ENCODE results near the gene PRKN.

Gene PRKN

GRCh38 chr6:161736326-161736725, 991.2 kb downstream of the PRKN start:
- no peak for DNase-seq (ENCODE audit: low read depth in 2 of 2)

GRCh38 chr6:161732594-161732993, 995.0 kb downstream of the PRKN start:
- no peak for DNase-seq (ENCODE audit: low read depth in 2 of 2)

GRCh38 chr6:161727083-161727833, 1000.3 kb downstream of the PRKN start:
- DNase-seq (ENCODE audit: low read depth in 2 of 2): no peak

- DNase-seq (ENCODE audit: low read depth in 2 of 2): no peak
Measured at GRCh38 chr6:161722394-161722793, 1005.2 kb downstream of the PRKN start.

GRCh38 chr6:161721511-161721910, 1006.1 kb downstream of the PRKN start:
- DNase-seq (ENCODE audit: low read depth in 2 of 2): no peak

GRCh38 chr6:161716176-161716575, 1011.4 kb downstream of the PRKN start:
- no peak for DNase-seq (ENCODE audit: low read depth in 2 of 2)

- no peak for DNase-seq (ENCODE audit: low read depth in 2 of 2)
Measured at GRCh38 chr6:161711938-161712337, 1015.6 kb downstream of the PRKN start.

GRCh38 chr6:161711515-161711914, 1016.1 kb downstream of the PRKN start:
- DNase-seq (ENCODE audit: low read depth in 2 of 2): no peak

GRCh38 chr6:161710698-161711097, 1016.9 kb downstream of the PRKN start:
- no peak for DNase-seq (ENCODE audit: low read depth in 2 of 2)

GRCh38 chr6:161701056-161701455, 1026.5 kb downstream of the PRKN start:
- no peak for DNase-seq (ENCODE audit: low read depth in 2 of 2)

GRCh38 chr6:161696801-161697200, 1030.8 kb downstream of the PRKN start:
- DNase-seq (ENCODE audit: low read depth in 2 of 2): no peak

- no peak for DNase-seq (ENCODE audit: low read depth in 2 of 2)
Measured at GRCh38 chr6:161694995-161695394, 1032.6 kb downstream of the PRKN start.

GRCh38 chr6:161686655-161687054, 1040.9 kb downstream of the PRKN start:
- no peak for DNase-seq (ENCODE audit: low read depth in 2 of 2)

- DNase-seq (ENCODE audit: low read depth in 2 of 2): no peak
Measured at GRCh38 chr6:161684731-161685475, 1042.7 kb downstream of the PRKN start.

- DNase-seq (ENCODE audit: low read depth in 2 of 2): no peak
Measured at GRCh38 chr6:161683400-161683799, 1044.2 kb downstream of the PRKN start.

- no peak for DNase-seq (ENCODE audit: low read depth in 2 of 2)
Measured at GRCh38 chr6:161682982-161683381, 1044.6 kb downstream of the PRKN start.

GRCh38 chr6:161679980-161680538, 1047.5 kb downstream of the PRKN start:
- DNase-seq (ENCODE audit: low read depth in 2 of 2): no peak

- no peak for DNase-seq (ENCODE audit: low read depth in 2 of 2)
Measured at GRCh38 chr6:161677188-161677587, 1050.4 kb downstream of the PRKN start.

- DNase-seq (ENCODE audit: low read depth in 2 of 2): no peak
Measured at GRCh38 chr6:161676586-161676985, 1051.0 kb downstream of the PRKN start.

- no peak for DNase-seq (ENCODE audit: low read depth in 2 of 2)
Measured at GRCh38 chr6:161674930-161675682, 1052.5 kb downstream of the PRKN start.

GRCh38 chr6:161673026-161673425, 1054.5 kb downstream of the PRKN start:
- no peak for DNase-seq (ENCODE audit: low read depth in 2 of 2)

- no peak for DNase-seq (ENCODE audit: low read depth in 2 of 2)
Measured at GRCh38 chr6:161671117-161671516, 1056.4 kb downstream of the PRKN start.
